Keratinocyte (primary cell): ENCODE measurements around the gene PSMB7. TPM values are rescaled to one million over a fixed set of nuclear protein-coding genes. Genes with fewer than 3 reads are reported as not detected.

Source experiments
- DNase-seq: peaks from one replicate; pipeline ENCODE4 v3.0.0-alpha.2; 2011; ENCODE audit warnings: low read depth, missing footprints, low spot score
- FAIRE-seq: peaks from 2 replicates; lab custom pipeline; 2011; peaks lifted over from hg19 to GRCh38; lab: Jason Lieb, UNC
- H2AFZ ChIP-seq: 2 replicates; pipeline ENCODE4 v1.6.0; 2012; ENCODE audit warnings: low read length, control low read depth, inconsistent platforms; ENCODE audit not compliant: control insufficient read depth
- H3K27ac ChIP-seq: 2 replicates; pipeline ENCODE4 v1.5.1; 2011; ENCODE audit warnings: low read length; ENCODE audit not compliant: control insufficient read depth, insufficient read depth
- H3K27me3 ChIP-seq: 3 replicates; pipeline ENCODE4 v1.6.0; 2011; ENCODE audit warnings: low read length; ENCODE audit not compliant: control insufficient read depth, insufficient read depth; ENCODE audit errors: extremely low read depth
- H3K36me3 ChIP-seq, 2 experiments: 2 replicates in 1 of 2; 3 replicates in 1 of 2; pipeline ENCODE4 v1.5.1; 2011; ENCODE audit warnings: low read length in 2 of 2, mild to moderate bottlenecking in 1 of 2; ENCODE audit not compliant: control insufficient read depth in 2 of 2, insufficient read depth in 2 of 2; ENCODE audit errors: extremely low read depth in 1 of 2
- H3K4me1 ChIP-seq: 3 replicates; pipeline ENCODE4 v1.5.1; 2011; ENCODE audit warnings: low read length; ENCODE audit not compliant: control insufficient read depth, insufficient read depth; ENCODE audit errors: extremely low read depth
- H3K4me2 ChIP-seq: 3 replicates; pipeline ENCODE4 v1.6.0; 2011; ENCODE audit warnings: low read depth, low read length; ENCODE audit not compliant: control insufficient read depth, insufficient read depth; ENCODE audit errors: extremely low read depth
- H3K4me3 ChIP-seq, 3 experiments: fragments of 200-600 bp in 1 of 3; sonication (generic) in 1 of 3; 2 replicates in 2 of 3; 3 replicates in 1 of 3; pipeline ENCODE4 v1.5.1; 2011 to 2016; ENCODE audit warnings: low read length in 3 of 3, mild to moderate bottlenecking in 3 of 3, control low read depth in 2 of 3, inconsistent platforms in 1 of 3, low read depth in 1 of 3, mixed read lengths in 1 of 3, mixed run types in 1 of 3, moderate library complexity in 1 of 3; ENCODE audit not compliant: control insufficient read depth in 2 of 3, insufficient read depth in 2 of 3; ENCODE audit errors: extremely low read depth in 1 of 3
- H3K79me2 ChIP-seq: 2 replicates; pipeline ENCODE4 v1.6.0; 2012; ENCODE audit warnings: low read length; ENCODE audit not compliant: control insufficient read depth, insufficient read depth
- H3K9ac ChIP-seq: 3 replicates; pipeline ENCODE4 v1.6.0; 2011; ENCODE audit warnings: low read length; ENCODE audit not compliant: control insufficient read depth, insufficient read depth; ENCODE audit errors: extremely low read depth
- H3K9me1 ChIP-seq: 3 replicates; pipeline ENCODE4 v1.6.0; 2011; ENCODE audit warnings: low read length; ENCODE audit not compliant: control insufficient read depth, insufficient read depth; ENCODE audit errors: extremely low read depth
- H3K9me3 ChIP-seq: 2 replicates; pipeline ENCODE4 v1.5.1; 2012; ENCODE audit warnings: low read depth, low read length; ENCODE audit not compliant: control insufficient read depth
- H4K20me1 ChIP-seq: 3 replicates; pipeline ENCODE4 v1.6.0; 2011; ENCODE audit warnings: low read length; ENCODE audit not compliant: control insufficient read depth, insufficient read depth; ENCODE audit errors: extremely low read depth
- EZH2 ChIP-seq: IDR thresholded peaks from one replicate; pipeline ENCODE4 v1.6.1; 2012; ENCODE audit warnings: inconsistent platforms, mild to moderate bottlenecking, low read length, moderate library complexity
- dilution Hi-C: fragments of 300-500 bp; cut with MboI; formaldehyde crosslinking; loops from one replicate; pipeline ENCODE4 v1.7.0; 2020; ENCODE audit warnings: low sequenced_read_pairs; ENCODE audit not compliant: extremely low pct_ligation_motif_present
- polyA plus RNA-seq, 5 experiments: library from polyadenylated mRNA; depleted of rRNA in 3 of 5; stranded (reverse) in 3 of 5; stranded (forward) in 1 of 5; unstranded in 1 of 5; fragments of >200 nt; gene quantifications; 1 replicate in 1 of 5; 2 replicates in 3 of 5; 3 replicates in 1 of 5; pipeline versions ENCODE4 v1.2.1 to v1.2.3, GENCODE V29; 2011 to 2012; ENCODE audit warnings: missing spikeins in 2 of 5, low read depth in 1 of 5, low replicate concordance in 1 of 5
- TF ChIP-seq, protein P1 (sequence below), 3 experiments: IDR thresholded peaks in 1 of 3; conservative IDR thresholded peaks in 1 of 3; optimal IDR thresholded peaks in 1 of 3; 2 replicates in 2 of 3; 3 replicates in 1 of 3; pipeline versions ENCODE3 to v1.5.1; 2011; ENCODE audit warnings: low read length in 3 of 3, mild to moderate bottlenecking in 3 of 3, moderate library complexity in 2 of 3, control low read depth in 1 of 3, inconsistent platforms in 1 of 3; ENCODE audit not compliant: insufficient read depth in 2 of 3; ENCODE audit errors: extremely low read depth in 1 of 3

Gene PSMB7
- polyA plus RNA-seq, 1 donor (not counting 4 experiments of a cell fraction or from before 2014, with no cell fraction given): 388 TPM

DNA sequence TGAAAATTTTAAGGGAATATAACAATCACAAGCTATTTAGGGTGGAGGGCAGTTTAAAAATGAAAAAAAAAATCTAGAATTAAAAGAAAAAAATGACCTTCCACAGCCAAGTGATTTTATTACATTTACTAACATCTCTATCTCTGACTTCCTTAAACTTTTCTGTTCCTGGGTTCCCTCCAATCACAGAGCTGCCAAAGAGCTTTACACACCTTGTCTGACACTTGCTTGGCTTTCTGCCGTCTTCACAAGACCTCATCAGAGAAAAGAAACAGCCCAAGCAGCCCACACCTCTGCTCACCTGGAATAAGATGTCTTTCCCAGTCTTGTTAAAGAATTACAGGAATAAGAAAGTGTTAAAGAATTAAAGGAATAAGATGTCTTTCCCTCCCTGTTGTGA is 38.9 kb downstream of the PSMB7 start:
- Histone ChIP-seq H4K20me1 (peaks cover 3% of the 10 kb centered on the region), H3K36me3 (peaks cover 8 to 15% of the 10 kb centered on the region in 2 experiments), H3K4me2 (no peak overlapping the region), H3K9ac (no peak overlapping the region), H3K79me2 (peaks cover 91% of the 10 kb centered on the region), H3K27me3 (no peaks in the 10 kb centered on the region), H3K9me1 (no peaks in the 10 kb centered on the region), H3K9me3 (no peaks in the 10 kb centered on the region), H2AFZ (no peak overlapping the region), H3K27ac (no peak overlapping the region), H3K4me1 (peaks cover 3% of the 10 kb centered on the region), H3K4me3 (no peak overlapping the region)
- FAIRE-seq (no peak), DNase-seq (no peak)
- dilution Hi-C loops: loop anchor here (25.0 kb wide), 1 partner anchor 161 kb away; no protein-coding TSS in a partner anchor
- TF ChIP-seq, protein P1, sequence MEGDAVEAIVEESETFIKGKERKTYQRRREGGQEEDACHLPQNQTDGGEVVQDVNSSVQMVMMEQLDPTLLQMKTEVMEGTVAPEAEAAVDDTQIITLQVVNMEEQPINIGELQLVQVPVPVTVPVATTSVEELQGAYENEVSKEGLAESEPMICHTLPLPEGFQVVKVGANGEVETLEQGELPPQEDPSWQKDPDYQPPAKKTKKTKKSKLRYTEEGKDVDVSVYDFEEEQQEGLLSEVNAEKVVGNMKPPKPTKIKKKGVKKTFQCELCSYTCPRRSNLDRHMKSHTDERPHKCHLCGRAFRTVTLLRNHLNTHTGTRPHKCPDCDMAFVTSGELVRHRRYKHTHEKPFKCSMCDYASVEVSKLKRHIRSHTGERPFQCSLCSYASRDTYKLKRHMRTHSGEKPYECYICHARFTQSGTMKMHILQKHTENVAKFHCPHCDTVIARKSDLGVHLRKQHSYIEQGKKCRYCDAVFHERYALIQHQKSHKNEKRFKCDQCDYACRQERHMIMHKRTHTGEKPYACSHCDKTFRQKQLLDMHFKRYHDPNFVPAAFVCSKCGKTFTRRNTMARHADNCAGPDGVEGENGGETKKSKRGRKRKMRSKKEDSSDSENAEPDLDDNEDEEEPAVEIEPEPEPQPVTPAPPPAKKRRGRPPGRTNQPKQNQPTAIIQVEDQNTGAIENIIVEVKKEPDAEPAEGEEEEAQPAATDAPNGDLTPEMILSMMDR (optimal IDR thresholded peaks at IDR 0.05 in 1 of 3, IDR thresholded peaks at IDR 0.05 in 1 of 3, conservative IDR thresholded peaks at IDR 0.05 in 1 of 3; ENCODE audit: extremely low read depth in 1 of 3, insufficient read depth in 2 of 3, low read length in 3 of 3): no peak
- no peak for TF ChIP-seq EZH2

DNA sequence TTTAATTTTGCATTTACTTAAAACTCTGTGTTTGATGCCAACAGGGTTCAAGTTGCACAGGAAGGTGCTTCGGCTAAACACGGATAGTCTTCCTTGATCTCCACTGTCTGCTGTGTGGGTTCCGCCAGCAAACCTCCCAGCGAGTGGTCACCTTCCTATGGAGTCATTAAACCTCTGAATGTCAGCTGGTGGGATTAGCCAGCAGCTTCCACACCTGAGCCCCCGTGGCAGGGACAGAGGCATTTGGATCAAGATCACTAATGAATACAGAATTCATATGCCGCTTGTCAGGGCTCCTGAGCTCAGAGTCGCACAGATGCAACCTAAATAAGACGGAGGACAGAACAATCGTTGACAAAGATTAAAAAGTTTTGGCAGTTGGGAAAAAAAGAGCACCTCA is 39.5 kb downstream of the PSMB7 start:
- TF ChIP-seq, protein P1 (optimal IDR thresholded peaks at IDR 0.05 in 1 of 3, IDR thresholded peaks at IDR 0.05 in 1 of 3, conservative IDR thresholded peaks at IDR 0.05 in 1 of 3; ENCODE audit: extremely low read depth in 1 of 3, insufficient read depth in 2 of 3, low read length in 3 of 3): no peak
- peaks cover 8 to 15% of the 10 kb centered on the region in 2 experiments for H3K36me3 ChIP-seq

More for the DNA sequence above, 39.5 kb downstream of the PSMB7 start:
- Histone ChIP-seq H4K20me1 (peaks cover 3% of the 10 kb centered on the region), H3K4me1 (peaks cover 3% of the 10 kb centered on the region), H3K27me3 (no peaks in the 10 kb centered on the region), H3K4me3 (no peak overlapping the region), H2AFZ (no peak overlapping the region), H3K9me3 (no peaks in the 10 kb centered on the region), H3K79me2 (peaks cover 95% of the 10 kb centered on the region), H3K9me1 (no peaks in the 10 kb centered on the region), H3K9ac (no peak overlapping the region), H3K27ac (no peak overlapping the region), H3K4me2 (no peak overlapping the region)
- FAIRE-seq (no peak), DNase-seq (no peak)
- dilution Hi-C loops: loop anchor here (25.0 kb wide), 1 partner anchor 162 kb away; no protein-coding TSS in a partner anchor
